ENCODE results near the gene MAX. TPM values are rescaled to one million over a fixed set of nuclear protein-coding genes. Genes with fewer than 3 reads are reported as not detected.

Gene MAX
- polyA plus RNA-seq, 1 donor from 2014 or later, result 55.3 TPM

- Histone ChIP-seq H3K9ac (ENCODE audit: low read length) (no peak overlapping the region), H3K27me3 (ENCODE audit: insufficient read depth, low read depth, low read length) (no peaks in the 10 kb centered on the region), H3F3A (ENCODE audit: insufficient read depth, low read length, poor library complexity, severe bottlenecking) (no peaks in the 10 kb centered on the region), H3K36me3 (ENCODE audit: insufficient read depth, low read length) (no peaks in the 10 kb centered on the region), H3K4me2 (ENCODE audit: low read length) (no peak overlapping the region), H3K4me3 (ENCODE audit: low read length) (no peak overlapping the region), H3K9me2 (ENCODE audit: insufficient read depth, low read length) (no peaks in the 10 kb centered on the region), H3K79me2 (replicated peaks; ENCODE audit: insufficient read depth, low read length) (no peaks in the 10 kb centered on the region), H3K27ac (ENCODE audit: low read length) (no peak overlapping the region), H2AFZ (ENCODE audit: low read depth, low read length) (no peak overlapping the region), H3K9me3 (ENCODE audit: low read length) (no peaks in the 10 kb centered on the region), H4K20me1 (ENCODE audit: insufficient read depth) (no peaks in the 10 kb centered on the region)
- no peak for TF ChIP-seq EP300 (conservative IDR thresholded peaks at IDR 0.05; ENCODE audit: poor library complexity, severe bottlenecking)
- no peak for TF ChIP-seq EZH2 (IDR thresholded peaks at IDR 0.05; ENCODE audit: borderline replicate concordance, insufficient read depth, low read length, poor library complexity, severe bottlenecking)
- TF ChIP-seq CTCF (IDR thresholded peaks at IDR 0.05; ENCODE audit: poor library complexity, severe bottlenecking), result no peak
- no peak for TF ChIP-seq POLR2AphosphoS5 (IDR thresholded peaks at IDR 0.05)
- TF ChIP-seq MXI1 (conservative IDR thresholded peaks at IDR 0.05; ENCODE audit: poor library complexity, severe bottlenecking), result no peak
- no peak for TF ChIP-seq RAD21 (conservative IDR thresholded peaks at IDR 0.05)
- no peak for TF ChIP-seq SMC3 (conservative IDR thresholded peaks at IDR 0.05; ENCODE audit: poor library complexity)
- no peak for TF ChIP-seq TAF1 (IDR thresholded peaks at IDR 0.05; ENCODE audit: low read depth)
- no peak for TF ChIP-seq REST (IDR thresholded peaks at IDR 0.05; ENCODE audit: borderline replicate concordance)
Observed at GRCh38 chr14:65054471-65055085, 47.7 kb downstream of the MAX start.

GRCh38 chr14:65053466-65053865 lies 48.9 kb downstream of the MAX start:
- Histone ChIP-seq H3K36me3 (ENCODE audit: insufficient read depth, low read length) (no peaks in the 10 kb centered on the region), H4K20me1 (ENCODE audit: insufficient read depth) (no peaks in the 10 kb centered on the region), H3K9me3 (ENCODE audit: low read length) (no peaks in the 10 kb centered on the region), H3K4me2 (ENCODE audit: low read length) (no peak overlapping the region), H3K4me3 (ENCODE audit: low read length) (no peak overlapping the region), H3K79me2 (replicated peaks; ENCODE audit: insufficient read depth, low read length) (no peaks in the 10 kb centered on the region), H3F3A (ENCODE audit: insufficient read depth, low read length, poor library complexity, severe bottlenecking) (no peaks in the 10 kb centered on the region), H2AFZ (ENCODE audit: low read depth, low read length) (no peak overlapping the region), H3K9me2 (ENCODE audit: insufficient read depth, low read length) (no peaks in the 10 kb centered on the region), H3K27me3 (ENCODE audit: insufficient read depth, low read depth, low read length) (no peaks in the 10 kb centered on the region), H3K9ac (ENCODE audit: low read length) (no peak overlapping the region), H3K27ac (ENCODE audit: low read length) (no peak overlapping the region)
- TF ChIP-seq EP300 (conservative IDR thresholded peaks at IDR 0.05; ENCODE audit: poor library complexity, severe bottlenecking), result no peak
- TF ChIP-seq RAD21 (conservative IDR thresholded peaks at IDR 0.05), result no peak
- no peak for TF ChIP-seq TAF1 (IDR thresholded peaks at IDR 0.05; ENCODE audit: low read depth)
- no peak for TF ChIP-seq MXI1 (conservative IDR thresholded peaks at IDR 0.05; ENCODE audit: poor library complexity, severe bottlenecking)
- TF ChIP-seq POLR2AphosphoS5 (IDR thresholded peaks at IDR 0.05), result no peak
- TF ChIP-seq CTCF (IDR thresholded peaks at IDR 0.05; ENCODE audit: poor library complexity, severe bottlenecking), result no peak
- no peak for TF ChIP-seq SMC3 (conservative IDR thresholded peaks at IDR 0.05; ENCODE audit: poor library complexity)
- no peak for TF ChIP-seq REST (IDR thresholded peaks at IDR 0.05; ENCODE audit: borderline replicate concordance)
- TF ChIP-seq EZH2 (IDR thresholded peaks at IDR 0.05; ENCODE audit: borderline replicate concordance, insufficient read depth, low read length, poor library complexity, severe bottlenecking), result no peak
